ENCODE data around the gene ZNF682.
"Not testable (repeated sequence)": the region's sequence is repeated elsewhere in the genome, so short reads cannot be mapped to it uniquely, and the experiment has no call there.

Gene ZNF682

DNA sequence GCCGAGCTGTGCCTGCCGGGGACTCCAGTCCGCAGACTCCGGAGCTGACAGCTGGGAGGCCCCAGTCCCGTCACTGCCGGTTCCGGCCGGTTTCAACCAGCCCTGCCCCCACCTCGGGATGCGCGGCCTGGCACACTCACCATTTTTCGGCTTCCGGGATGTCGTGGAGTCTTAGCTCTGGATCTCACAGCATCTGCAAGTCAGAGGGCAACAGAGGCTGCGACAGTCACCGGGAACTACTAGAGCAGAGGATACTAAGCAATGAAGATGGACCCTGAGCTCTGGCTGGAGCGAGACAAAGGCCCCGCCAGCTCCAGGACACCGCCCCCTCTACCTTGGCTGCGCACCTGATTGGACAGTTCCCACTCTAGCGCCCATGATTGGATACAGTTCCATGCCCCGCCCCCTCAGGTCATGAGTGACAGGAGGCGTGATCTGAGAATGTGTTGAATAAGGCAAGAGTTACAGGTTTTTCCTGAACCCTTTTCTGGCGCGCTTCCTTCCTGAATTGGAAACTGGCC is at the start of gene ZNF682:
TSS of gene ZNF682 (minus strand) at position 303 of the 521 bp plus-strand sequence. CDS start at position 143, 160 bp downstream.
- peak; percentile 25 for DNase-seq (ENCODE audit: low spot score)

GRCh38 chr19:20082876-20083275 is 43.6 kb upstream of the ZNF682 start:
- DNase-seq (ENCODE audit: low spot score) = not testable (repeated sequence)

- DNase-seq (ENCODE audit: low spot score) = not testable (repeated sequence)
Observed at GRCh38 chr19:20082232-20082833, 43.0 kb upstream of the ZNF682 start.

- no peak for DNase-seq (ENCODE audit: low spot score)
Observed at GRCh38 chr19:20080656-20081055, 41.4 kb upstream of the ZNF682 start.

DNA sequence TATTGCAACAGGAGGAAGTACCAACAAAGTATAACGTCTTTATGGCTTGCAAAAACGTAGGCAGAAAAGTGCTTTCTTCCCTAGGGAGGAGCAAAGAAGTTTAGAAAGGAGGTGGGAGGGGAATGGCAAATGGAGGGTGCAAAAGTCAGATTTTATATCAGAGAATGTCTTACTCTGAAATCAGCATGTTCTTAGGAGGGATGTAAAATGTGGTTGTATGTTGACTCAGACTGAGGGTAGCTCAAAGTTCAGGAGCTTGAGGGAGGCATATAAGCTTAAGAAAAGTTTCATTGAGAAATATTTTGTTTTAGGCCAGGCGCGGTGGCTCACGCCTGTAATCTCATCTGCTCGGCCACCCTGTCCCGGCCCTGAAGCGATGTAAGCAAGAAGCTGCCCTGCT is 40.2 kb upstream of the ZNF682 start:
- DNase-seq (ENCODE audit: low spot score) = no peak

DNA sequence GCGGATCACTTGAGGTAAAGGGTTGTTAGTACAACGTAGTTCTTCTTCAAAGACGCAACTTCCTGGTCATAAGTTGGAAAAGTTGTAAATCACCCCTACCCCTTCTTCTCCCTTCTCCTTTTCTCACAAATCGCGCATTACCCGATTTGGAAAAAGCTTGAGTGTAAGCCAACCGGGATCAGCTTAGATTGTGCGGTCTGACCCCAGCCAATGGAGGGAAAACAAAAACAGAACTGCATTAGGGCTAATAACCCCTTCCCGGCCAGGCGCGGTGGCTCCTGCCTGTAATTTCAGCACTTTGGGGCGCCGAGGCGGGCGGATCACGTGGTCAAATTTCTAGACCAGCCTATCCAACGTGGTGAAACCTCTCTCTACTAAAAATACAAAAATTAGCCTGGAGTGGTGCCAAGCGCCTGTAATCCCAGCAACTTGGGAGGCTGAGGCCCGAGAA is 39.3 kb upstream of the ZNF682 start:
- DNase-seq (ENCODE audit: low spot score) = no peak

DNA sequence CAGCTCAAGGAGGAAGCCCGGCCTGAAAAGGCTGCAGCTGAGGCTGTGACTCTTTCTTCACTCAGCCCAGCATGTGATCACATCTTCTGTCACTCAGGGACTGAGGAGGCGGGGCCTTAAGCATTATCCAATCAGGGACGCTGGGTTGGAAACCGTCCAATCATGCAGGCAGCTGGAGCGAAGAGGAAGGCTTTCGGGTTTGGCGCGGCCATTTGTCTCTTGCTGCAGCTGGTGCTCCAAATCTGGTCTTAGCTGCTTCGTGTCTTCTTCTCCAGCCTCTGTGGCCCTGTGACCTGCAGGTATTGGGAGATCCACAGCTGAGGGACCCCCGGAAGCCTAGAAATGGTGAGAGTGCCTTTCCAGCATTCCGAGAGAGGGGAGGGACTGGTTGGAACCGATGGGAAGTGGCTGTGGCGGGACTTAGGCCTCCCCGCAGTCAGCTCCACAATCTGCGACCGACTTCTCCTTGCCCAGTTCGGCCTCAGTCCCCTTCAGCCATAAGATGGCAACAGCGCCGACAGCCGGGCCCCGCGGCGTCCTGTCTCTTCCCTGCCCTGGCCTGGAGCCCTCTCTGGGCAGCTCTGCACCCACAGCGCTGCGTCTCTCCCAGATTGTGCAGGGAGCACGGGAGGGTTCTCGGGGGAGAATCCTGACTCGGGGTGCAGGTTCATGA is 38.6 kb upstream of the ZNF682 start, which contains the start of gene ZNF90:
TSS of gene ZNF90 (plus strand) at position 210 of the 673 bp plus-strand sequence. CDS start at position 343, 133 bp downstream.
- no peak for DNase-seq (ENCODE audit: low spot score)

- no peak for DNase-seq (ENCODE audit: low spot score)
Observed at GRCh38 chr19:20072936-20073335, 33.6 kb upstream of the ZNF682 start.

DNA sequence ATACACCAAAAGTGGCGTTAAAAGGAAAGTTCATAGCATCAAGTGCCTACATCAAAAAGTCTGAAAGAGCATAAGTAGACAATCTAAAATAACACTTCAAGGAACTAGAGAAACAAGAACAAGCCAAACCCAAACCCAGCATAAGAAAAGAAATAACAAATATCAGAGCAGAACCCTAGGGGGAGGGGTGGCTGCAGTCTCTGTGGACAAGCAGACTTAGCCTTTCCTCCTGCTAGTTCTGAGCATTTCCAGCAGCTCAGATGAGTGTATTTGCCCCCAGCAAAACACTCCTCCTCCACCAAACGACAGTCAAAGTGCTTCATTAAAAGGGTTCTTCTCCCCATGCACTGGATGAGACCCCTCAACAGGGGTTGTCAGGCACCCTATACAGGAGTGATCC is 31.4 kb upstream of the ZNF682 start:
- DNase-seq (ENCODE audit: low spot score) = no peak

GRCh38 chr19:20068559-20068958 is 29.3 kb upstream of the ZNF682 start:
- DNase-seq (ENCODE audit: low spot score) = not testable (repeated sequence)

DNA sequence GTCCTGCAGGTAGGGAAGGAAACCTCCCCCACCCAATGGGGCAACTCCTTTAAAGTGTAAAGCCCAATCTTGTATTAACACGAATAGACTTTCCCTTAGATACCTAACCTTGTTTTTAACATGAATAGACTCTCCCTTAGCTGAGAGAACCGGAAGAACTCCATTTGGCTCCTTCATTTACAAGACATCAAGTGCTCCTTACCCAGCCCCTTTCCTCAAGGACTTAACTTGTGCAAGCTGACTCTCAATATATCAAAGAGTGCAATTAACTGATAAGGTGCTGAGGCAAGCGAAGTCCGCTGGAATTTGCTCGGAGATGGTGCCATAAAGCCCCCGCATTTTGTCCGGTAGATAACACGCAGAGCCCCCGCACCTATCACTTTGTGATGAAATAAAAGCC is 28.6 kb upstream of the ZNF682 start:
- DNase-seq (ENCODE audit: low spot score) = no peak

GRCh38 chr19:20066861-20067260 is 27.6 kb upstream of the ZNF682 start:
- no peak for DNase-seq (ENCODE audit: low spot score)

DNA sequence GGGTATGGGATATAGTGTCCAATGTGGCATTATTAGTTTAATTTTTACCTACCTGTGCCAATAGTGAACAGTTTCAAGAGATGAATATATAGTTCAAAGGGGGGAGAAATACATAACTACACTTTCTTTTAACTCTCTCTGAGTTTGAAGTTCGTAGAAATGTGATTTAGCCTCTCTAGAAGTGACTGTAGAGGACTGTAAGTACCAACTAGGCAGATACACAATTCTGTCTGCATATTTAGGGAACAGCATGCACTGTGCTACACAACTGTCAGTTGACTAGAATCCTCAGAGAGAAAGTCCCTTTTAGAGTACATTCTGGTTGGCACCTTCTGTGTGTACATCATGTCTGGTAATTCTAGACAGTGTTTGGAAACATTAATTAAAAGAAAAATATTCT is 21.0 kb upstream of the ZNF682 start:
- no peak for DNase-seq (ENCODE audit: low spot score)

DNA sequence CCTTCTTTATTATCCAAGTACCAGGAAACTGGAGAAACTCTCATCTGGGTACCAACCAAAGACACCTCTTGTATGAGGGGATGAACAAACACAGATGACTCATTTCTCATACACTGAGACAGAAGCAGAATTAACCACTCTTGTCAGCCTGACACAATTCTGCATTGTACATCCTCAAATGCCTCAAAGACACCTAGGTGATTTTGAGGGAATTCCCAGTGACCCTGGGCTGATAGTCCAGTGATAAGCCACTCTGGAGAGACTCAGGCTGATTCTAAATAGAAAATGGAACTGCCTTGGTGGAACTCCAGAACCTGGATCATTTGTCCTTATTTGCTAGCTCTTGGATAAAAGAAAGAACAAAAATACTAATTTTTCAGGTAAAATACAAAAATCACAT is 19.4 kb upstream of the ZNF682 start:
- not testable (repeated sequence) for DNase-seq (ENCODE audit: low spot score)

DNA sequence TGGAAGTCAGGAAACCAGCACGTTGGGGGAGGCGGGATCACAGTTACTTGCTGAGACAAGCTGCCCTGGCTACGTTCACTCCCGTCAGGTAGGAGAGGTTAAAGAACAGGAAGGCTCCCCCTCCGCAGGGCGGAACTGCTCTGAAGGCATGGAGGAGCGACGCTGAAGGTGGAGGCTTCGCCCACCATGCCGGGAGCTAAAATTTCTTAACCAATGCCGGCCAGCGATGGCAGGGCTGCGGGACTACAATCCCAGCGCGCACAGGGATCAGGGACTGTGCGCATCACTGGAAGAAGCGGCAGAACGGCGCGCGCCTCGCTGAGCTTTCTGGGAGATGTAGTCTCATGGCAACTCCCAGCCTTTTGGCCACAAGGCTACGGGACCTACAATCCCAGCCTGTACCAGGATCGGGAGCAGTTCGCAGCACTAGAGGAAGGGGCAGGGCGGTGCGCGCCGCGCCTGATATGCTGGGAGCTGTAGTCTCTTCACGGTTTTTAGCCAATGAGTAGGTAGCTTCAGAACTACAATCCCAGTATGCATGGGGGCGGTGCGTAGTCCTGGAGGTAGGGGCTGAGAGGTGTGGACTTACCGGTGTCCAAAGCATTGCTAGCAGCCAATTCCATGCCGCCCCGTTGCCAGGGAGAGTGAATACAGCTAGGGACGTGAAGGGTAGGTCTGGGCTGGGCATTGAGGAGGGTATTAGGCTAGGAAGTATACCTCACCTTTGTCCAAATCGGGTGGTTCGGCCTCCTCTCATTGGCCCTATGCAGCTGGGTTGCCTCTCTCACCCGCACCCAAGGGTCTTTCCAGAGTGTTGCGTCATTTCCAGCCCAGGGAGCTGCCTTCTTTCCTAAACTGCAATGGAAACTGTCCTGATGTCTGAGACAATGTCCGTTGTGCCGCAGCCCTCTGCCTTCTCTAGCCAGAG is 12.8 kb upstream of the ZNF682 start:
- no peak for DNase-seq (ENCODE audit: low spot score)

- not testable (repeated sequence) for DNase-seq (ENCODE audit: low spot score)
Observed at GRCh38 chr19:20045742-20046141, 6.4 kb upstream of the ZNF682 start.

DNA sequence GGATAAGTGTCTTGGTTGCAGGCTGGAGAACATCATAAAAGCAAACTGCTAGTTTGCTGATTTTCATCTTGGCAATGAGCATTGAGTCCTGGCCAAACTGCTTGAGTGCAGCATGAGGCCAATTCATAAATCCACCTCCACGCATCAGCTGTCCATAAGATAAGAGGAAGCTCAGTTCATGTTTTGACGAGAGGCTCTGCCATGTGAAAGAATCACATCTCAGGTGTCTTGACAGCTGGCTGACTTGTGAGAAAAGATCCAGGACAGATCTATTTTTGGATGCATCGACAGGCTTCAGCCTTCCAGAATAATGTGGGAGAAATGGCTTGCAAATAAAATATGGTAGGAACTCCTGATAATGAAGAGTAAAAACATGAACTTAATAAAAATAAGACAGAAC is 5.4 kb upstream of the ZNF682 start:
- DNase-seq (ENCODE audit: low spot score) = no peak

- DNase-seq (ENCODE audit: low spot score) = no peak
Observed at GRCh38 chr19:20038358-20039202, 725 bp downstream of the ZNF682 start.

DNA sequence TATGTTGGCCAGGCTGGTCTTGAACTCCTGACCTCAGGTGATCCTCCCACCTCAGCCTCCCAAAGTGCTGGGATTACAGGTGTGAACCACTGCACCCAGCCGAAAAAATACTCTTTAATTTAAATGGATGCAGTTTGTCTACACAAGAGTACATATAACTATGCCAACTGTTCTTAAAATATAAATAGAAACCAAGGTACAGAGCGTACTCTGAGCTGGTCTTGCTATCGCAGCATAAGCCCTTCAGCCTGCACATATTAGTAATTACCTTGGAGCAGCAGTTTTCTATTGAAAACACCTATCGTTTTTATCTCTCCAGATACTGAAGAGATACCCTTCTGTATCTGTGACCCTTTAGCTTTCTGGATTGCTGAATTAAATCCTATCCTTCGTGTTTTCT is 3.4 kb downstream of the ZNF682 start:
- DNase-seq (ENCODE audit: low spot score) = no peak

DNA sequence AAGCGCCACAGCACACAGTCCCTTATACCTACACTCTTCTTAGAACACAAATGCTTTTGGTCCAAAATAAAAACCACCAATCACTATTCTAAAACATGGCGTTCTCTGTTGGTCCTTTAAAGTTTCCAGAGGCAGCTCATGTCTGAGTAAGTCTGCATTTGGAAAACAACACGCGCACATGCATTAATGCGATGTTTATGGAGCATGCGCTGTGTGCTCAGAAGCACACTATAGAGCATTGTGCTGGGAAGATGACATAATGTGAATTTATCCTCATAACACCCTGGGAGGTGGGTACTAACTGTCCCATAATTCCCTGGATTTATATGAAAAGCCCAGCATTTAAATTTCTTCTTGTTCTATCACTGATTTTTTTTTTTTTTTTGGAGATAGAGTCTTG is 10.7 kb downstream of the ZNF682 start:
- no peak for DNase-seq (ENCODE audit: low spot score)

DNA sequence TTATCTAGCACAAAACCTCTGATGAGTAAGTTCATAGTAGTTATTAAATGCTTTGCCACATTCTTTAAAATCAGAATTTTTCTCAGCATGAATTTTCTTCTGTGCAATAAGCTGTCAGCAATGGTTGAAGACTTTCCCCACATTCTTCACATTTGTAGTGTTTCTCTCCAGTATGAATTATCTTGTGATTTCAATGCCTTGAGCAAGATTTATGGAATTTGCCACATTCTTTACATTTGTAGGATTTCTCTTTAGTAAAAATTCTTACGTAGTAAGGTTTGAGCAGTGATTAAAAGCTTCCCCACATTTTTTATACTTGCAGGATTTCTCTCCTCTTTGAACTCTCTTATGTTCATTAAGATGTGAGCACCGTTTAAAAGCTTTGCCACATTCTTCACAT is 33.6 kb downstream of the ZNF682 start:
- DNase-seq (ENCODE audit: low spot score) = no peak
